ENCODE measurements around the gene INMT.

GRCh38 chr7:30752484-30752883 is 549 bp downstream of the INMT start:
- TF ChIP-seq CTCF (IDR thresholded peaks at IDR 0.05) (no peak), POLR2AphosphoS5 (IDR thresholded peaks at IDR 0.05; ENCODE audit: insufficient read depth in 1 of 2, low read depth in 1 of 2) (no peak)
